GM20000 (cell line): ENCODE measurements around the gene ZBTB21.

Experiments
- DNase-seq: peaks from one replicate; pipeline ENCODE4 v3.0.0; 2012; ENCODE audit warnings: low spot score
- TF ChIP-seq, protein P1 (sequence below): IDR thresholded peaks from 2 replicates; pipeline ENCODE4 v1.5.1; 2012; ENCODE audit warnings: mild to moderate bottlenecking, control low read depth; ENCODE audit errors: extremely low read depth, missing control alignments

The ZBTB21 gene

DNA sequence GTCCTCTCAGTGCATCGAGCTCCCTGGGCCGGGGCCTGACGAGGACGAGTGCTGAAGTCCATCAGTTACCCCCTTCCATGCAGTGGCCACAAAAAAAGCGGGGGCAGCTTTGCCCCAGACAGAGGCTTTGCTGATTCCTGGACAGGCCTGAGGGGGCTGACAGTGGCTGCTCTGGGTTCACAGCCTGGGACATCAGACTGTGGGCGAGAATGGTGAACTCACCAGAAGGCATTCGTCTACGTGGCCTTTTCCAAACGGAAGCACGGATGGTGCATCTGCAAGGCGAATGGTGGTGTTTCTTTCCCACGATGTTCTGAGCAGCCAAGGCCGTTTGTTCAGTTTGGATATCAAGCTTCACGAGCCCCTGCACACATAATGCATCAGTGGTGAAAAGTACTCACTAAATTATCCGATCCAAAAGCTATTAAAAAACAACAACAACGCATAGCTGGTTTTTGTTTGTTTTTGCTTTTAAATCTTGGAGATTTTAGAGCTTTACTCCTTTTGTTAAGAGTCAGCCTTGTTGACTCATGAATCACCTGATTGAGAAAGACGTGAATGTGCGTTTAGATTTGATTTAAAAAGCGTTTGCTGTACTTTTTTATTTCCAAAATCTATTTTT, 6.3 kb upstream of the ZBTB21 start:
- TF ChIP-seq, protein P1, sequence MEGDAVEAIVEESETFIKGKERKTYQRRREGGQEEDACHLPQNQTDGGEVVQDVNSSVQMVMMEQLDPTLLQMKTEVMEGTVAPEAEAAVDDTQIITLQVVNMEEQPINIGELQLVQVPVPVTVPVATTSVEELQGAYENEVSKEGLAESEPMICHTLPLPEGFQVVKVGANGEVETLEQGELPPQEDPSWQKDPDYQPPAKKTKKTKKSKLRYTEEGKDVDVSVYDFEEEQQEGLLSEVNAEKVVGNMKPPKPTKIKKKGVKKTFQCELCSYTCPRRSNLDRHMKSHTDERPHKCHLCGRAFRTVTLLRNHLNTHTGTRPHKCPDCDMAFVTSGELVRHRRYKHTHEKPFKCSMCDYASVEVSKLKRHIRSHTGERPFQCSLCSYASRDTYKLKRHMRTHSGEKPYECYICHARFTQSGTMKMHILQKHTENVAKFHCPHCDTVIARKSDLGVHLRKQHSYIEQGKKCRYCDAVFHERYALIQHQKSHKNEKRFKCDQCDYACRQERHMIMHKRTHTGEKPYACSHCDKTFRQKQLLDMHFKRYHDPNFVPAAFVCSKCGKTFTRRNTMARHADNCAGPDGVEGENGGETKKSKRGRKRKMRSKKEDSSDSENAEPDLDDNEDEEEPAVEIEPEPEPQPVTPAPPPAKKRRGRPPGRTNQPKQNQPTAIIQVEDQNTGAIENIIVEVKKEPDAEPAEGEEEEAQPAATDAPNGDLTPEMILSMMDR: no peak
- no peak for DNase-seq

DNA sequence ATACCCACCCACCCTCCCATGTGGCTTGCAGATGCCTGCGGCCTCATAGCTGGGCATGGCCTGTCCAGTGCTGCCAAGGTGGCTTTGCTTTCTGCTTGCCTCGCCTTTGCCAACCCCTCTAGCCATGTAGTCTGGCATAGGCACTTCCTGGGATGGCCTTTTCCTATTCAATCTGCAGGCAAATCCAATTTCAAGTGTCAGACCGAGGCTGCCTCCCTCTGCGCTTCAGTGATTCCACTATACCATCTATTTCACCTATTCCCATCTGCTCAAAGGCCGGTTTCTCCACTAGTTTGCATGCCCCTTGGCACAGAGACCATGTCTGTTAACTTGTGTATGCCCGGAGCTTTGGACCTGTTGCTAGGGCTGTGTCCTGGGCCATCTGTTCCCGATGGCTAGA, 3.8 kb upstream of the ZBTB21 start:
- TF ChIP-seq, protein P1: no peak
- no peak for DNase-seq

DNA sequence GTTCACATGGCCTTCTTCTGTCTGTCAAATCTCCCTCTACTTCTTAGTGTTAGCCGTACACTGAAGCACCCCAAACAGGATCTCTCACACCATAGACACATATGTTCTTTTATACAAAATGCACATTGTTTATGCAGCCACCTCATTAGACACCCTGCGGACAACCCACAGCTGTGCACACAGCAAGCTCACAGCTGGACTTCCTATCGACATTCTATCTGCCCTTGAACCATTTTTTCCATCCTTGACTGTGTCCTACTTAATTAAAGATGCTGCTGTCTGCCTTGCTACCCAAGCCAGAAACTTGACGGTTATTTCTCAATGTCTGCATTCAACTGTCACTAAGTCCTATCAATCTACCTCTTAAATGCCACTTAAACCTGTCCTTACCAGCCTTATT, 3.2 kb upstream of the ZBTB21 start:
- DNase-seq: no peak
- TF ChIP-seq, protein P1: no peak

DNA sequence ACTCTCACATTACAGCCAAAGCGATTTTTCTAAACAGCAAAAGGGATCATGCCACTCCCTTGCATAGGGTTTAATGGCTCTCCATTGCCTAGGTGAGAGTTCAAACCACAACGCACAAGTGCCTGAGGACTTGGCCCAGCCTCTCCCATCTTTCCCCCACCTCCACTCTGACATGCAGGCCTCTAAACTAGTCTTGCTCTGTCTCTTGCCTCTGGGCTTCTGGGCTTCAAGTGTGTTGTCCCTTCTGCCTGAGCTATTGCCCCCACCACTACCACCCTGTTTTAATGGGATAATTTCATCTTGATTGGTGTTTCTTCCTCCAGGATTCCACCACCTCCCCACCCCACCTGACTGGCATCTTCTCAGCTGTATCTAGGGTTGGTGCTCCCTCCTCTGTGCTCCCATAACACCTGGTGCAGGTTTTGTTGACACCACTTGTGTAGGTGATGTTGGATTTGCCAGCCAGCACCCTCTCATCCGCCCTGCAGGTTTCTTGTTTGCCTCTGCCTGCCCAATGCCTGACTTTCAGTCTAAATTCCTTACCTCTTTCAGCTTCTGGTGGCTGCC, 2.7 kb upstream of the ZBTB21 start:
- DNase-seq: no peak

DNA sequence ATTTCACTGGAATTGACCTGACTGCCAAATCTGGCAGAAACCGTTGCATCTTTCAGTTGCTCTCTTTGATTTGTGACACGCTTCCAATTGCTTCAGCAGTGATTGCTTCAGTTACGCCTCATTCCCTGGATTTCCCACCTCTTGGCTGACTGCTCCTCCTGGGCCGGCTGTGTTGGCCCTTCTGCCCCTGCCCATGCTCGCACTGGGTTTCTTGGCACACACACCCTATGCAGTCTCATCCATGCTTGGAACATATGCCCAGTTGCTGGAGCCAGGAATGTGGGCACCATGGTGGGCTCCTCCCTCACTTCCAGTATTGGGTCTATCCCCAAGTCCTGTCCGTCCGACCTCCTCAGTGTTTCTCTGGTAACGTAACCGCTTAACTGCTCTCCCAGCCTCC, 2.2 kb upstream of the ZBTB21 start:
- DNase-seq: no peak
- TF ChIP-seq, protein P1: no peak

More for the DNA sequence above, 2.7 kb upstream of the ZBTB21 start:
- TF ChIP-seq, protein P1: no peak

DNA sequence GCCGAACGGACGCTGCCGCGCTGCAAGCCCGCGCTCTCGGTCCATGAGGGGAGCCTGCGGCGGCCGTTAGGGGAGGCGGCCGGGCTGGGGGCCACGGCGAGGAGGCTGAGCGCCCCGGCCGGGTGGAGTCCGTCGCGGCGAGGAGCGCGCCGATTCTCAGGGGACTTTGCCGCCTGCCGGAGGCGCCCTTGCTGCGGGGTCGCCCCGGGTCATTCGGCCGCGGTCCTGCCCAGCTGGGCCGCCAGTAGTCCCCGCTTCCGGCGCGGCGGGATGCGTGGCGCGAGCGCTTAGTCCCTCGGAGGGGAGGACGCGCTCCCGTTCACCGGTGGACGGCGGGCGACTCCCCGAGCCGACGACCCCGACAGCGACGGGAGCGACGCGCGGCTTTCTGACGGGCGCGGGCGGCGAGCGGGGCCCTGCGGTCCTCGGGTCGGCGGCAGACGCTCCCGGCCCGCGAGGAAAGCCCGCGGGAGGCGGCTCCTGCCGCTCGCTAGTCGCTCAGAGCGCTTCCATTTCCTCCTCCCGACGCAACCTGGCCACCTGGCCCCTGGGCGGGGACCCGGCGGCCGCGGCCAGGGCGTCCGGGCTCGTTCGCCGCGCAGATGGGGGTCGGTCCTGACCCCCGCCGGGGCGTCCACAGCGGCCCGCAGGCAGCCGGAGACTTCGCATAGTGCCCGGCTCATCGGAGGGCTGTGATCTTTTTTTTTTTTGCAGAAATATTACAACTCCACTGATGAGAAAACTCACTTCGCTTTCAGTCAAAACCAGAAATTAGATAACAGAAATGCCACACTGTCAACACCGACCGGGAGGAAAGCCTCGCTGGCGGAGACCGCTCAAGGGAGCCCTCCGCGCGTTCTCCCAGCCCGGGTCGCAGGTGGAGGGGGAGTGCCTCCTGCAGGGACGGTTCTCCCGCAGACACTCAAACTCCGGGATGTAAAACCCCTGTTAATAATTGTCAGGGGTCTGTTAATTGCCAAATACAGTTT, 641 bp upstream of the ZBTB21 start:
- TF ChIP-seq, protein P1: no peak
- DNase-seq: peak; percentile 44
